SH-SY5Y (cell line): ENCODE data around the gene C11orf86.

ENCODE experiments used
- GATA2 ChIP-seq: IDR thresholded peaks from 2 replicates; pipeline ENCODE4 v1.6.1; 2011; ENCODE audit warnings: mild to moderate bottlenecking, low read depth, low read length
- GATA3 ChIP-seq: IDR thresholded peaks from 2 replicates; pipeline ENCODE4 v1.6.1; 2011; ENCODE audit warnings: low read depth, mild to moderate bottlenecking, low read length, moderate library complexity

DNA sequence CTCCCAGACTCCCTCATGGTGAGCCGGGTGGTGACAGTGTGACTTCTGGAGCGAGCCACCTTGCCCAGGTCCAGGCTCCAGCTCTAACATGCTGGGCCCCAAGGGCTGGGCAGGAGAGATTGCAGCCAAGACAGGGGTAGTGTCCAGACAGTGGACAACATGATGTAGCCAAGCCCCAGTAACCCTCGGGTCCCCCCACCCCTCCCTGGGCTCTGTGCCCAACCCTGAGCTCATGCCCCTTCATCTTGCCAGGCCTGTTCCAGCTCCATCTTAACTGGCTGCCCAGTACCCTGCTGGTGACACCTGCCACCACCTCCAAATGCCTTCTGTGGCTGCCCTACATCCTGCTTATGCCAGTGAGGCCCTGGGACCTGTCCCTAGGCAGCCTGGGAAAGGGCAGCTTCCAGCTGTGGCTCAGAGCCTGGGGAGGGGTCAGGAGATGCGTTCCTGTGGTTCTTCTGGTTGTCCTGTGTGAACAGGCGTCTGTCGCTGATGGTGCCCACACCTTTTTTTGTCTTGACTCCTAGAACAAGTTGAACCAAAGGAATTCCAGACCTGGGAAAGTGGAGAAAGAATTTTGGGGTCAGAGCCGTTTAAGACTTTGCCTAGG lies 35.3 kb downstream of the C11orf86 start:
- no peak for TF ChIP-seq GATA2
- TF ChIP-seq GATA3, result no peak
